HG02571 (cell line): ENCODE results near the gene SH3D21.
A peak's percentile ranks its signal among the peaks of the same experiment; 100 is the strongest.

Experiments used
- ATAC-seq: cut with Tn5 transposase; IDR thresholded peaks from one replicate; pipeline ENCODE4 v1.9.1; 2021; ENCODE audit warnings: mild to moderate bottlenecking, moderate library complexity; ENCODE audit not compliant: unreplicated experiment

SH3D21 gene

GRCh38 chr1:36328713-36329112 lies 22.5 kb downstream of the SH3D21 start:
- no peak for ATAC-seq

GRCh38 chr1:36329817-36330216 lies 23.6 kb downstream of the SH3D21 start:
- ATAC-seq, result no peak

- no peak for ATAC-seq
Measured at GRCh38 chr1:36330940-36331339, 24.8 kb downstream of the SH3D21 start.

GRCh38 chr1:36337830-36338229 lies 31.7 kb downstream of the SH3D21 start:
- ATAC-seq, result no peak

- no peak for ATAC-seq
Measured at GRCh38 chr1:36339215-36339614, 33.0 kb downstream of the SH3D21 start.

- ATAC-seq, result no peak
Measured at GRCh38 chr1:36339615-36340014, 33.4 kb downstream of the SH3D21 start.

GRCh38 chr1:36341626-36342320 lies 35.6 kb downstream of the SH3D21 start:
- no peak for ATAC-seq

GRCh38 chr1:36342426-36343185 lies 36.4 kb downstream of the SH3D21 start:
- ATAC-seq, result no peak

- no peak for ATAC-seq
Measured at GRCh38 chr1:36343651-36344394, 37.7 kb downstream of the SH3D21 start.

GRCh38 chr1:36344395-36344680 lies 38.2 kb downstream of the SH3D21 start:
- no peak for ATAC-seq

GRCh38 chr1:36345353-36345752 lies 39.2 kb downstream of the SH3D21 start:
- no peak for ATAC-seq

GRCh38 chr1:36346741-36347370 lies 40.7 kb downstream of the SH3D21 start:
- ATAC-seq, result no peak

GRCh38 chr1:36349241-36349671 lies 43.1 kb downstream of the SH3D21 start:
- peak; percentile 53 for ATAC-seq

GRCh38 chr1:36349839-36350238 lies 43.7 kb downstream of the SH3D21 start:
- no peak for ATAC-seq

GRCh38 chr1:36350659-36351226 lies 44.6 kb downstream of the SH3D21 start:
- ATAC-seq, result no peak

GRCh38 chr1:36351227-36351977 lies 45.2 kb downstream of the SH3D21 start:
- ATAC-seq, result no peak

- no peak for ATAC-seq
Measured at GRCh38 chr1:36352125-36352909, 46.1 kb downstream of the SH3D21 start.

GRCh38 chr1:36352910-36353878 lies 47.0 kb downstream of the SH3D21 start:
- no peak for ATAC-seq
